Upper lobe of left lung (tissue), 6 donors: Measurements from ENCODE around the gene KDM1A. TPM values are rescaled to one million over a fixed set of nuclear protein-coding genes. Genes with fewer than 3 reads are reported as not detected.

ENCODE experiments used
- ATAC-seq, 2 donors: fragments of 200-7000 bp; cut with Tn5 transposase; one replicate each; pipeline ENCODE4 v1.9.1; 2022; ENCODE audit warnings: mild to moderate bottlenecking in 2 of 2, moderate library complexity in 2 of 2; ENCODE audit not compliant: low FRiP score in 2 of 2
- DNase-seq, 2 donors: peaks; one replicate each; pipeline ENCODE4 v3.0.0-alpha.2; 2019 to 2020
- H3K27ac ChIP-seq, 4 donors: fragments of 200-600 bp; sonication (generic); one replicate each; pipeline ENCODE4 v1.5.1; 2016 to 2019
- H3K27me3 ChIP-seq, 4 donors: fragments of 200-600 bp; sonication (generic); one replicate each; pipeline ENCODE4 v1.5.1; 2017 to 2019
- H3K36me3 ChIP-seq, 4 donors: fragments of 200-600 bp; sonication (generic); one replicate each; pipeline ENCODE4 v1.5.1; 2016 to 2019
- H3K4me1 ChIP-seq, 4 donors: fragments of 200-600 bp; sonication (generic); one replicate each; pipeline ENCODE4 v1.5.1; 2018 to 2019
- H3K4me3 ChIP-seq, 4 donors: fragments of 200-600 bp; sonication (generic); one replicate each; pipeline ENCODE4 v1.5.1; 2017 to 2019; ENCODE audit warnings: mild to moderate bottlenecking in 2 of 4, moderate library complexity in 1 of 4
- H3K9me3 ChIP-seq, 4 donors: fragments of 200-600 bp; sonication (generic); one replicate each; pipeline ENCODE4 v1.5.1; 2018 to 2019
- EP300 ChIP-seq, 4 donors: sonication (generic); formaldehyde crosslinking; IDR thresholded peaks; one replicate each; pipeline ENCODE4 v1.5.1; 2017; ENCODE audit warnings: antibody characterized with exemption in 4 of 4, control low read depth in 2 of 4
- POLR2A ChIP-seq, 4 donors: fragments of 450-650 bp; IDR thresholded peaks; one replicate each; pipeline ENCODE4 v1.5.1; 2016 to 2017; ENCODE audit warnings: antibody characterized with exemption in 4 of 4, mild to moderate bottlenecking in 2 of 4
- POLR2AphosphoS5 ChIP-seq, 2 donors: sonication (generic); formaldehyde crosslinking; IDR thresholded peaks; one replicate each; pipeline ENCODE4 v1.5.1; 2017; ENCODE audit warnings: antibody characterized with exemption in 2 of 2
- WGBS, 2 donors: methylation state at CpG; one replicate each; pipeline ENCODE4 v1.1.5; 2017 to 2018; 5-methylcytosine and 5-hydroxymethylcytosine counted together
- total RNA-seq, 6 donors: library from RNA; depleted of rRNA in 4 of 6; stranded (reverse); fragments of >200 nt in 4 of 6; gene quantifications; one replicate each; pipeline versions ENCODE4 v1.1.0 to v1.2.1, GENCODE V29; 2016 to 2021
- TF ChIP-seq, protein P1 (sequence below), 6 experiments: fragments of 450-650 bp in 4 of 6; fragments of 200-600 bp in 2 of 6; sonication (generic) in 2 of 6; IDR thresholded peaks; one replicate each; pipeline ENCODE4 v1.5.1; 2016 to 2019; ENCODE audit warnings: antibody characterized with exemption in 6 of 6
- donor health status: DM: no; HTN: no; CAD: no; lungs with moderate emphysema.
- donor health status: DM: no; HTN: yes; CAD: no; lungs with severe emphysema.

KDM1A gene
- total RNA-seq, 6 donors from 2014 or later, result 29.0 to 56.7 (median 42.6) TPM

DNA sequence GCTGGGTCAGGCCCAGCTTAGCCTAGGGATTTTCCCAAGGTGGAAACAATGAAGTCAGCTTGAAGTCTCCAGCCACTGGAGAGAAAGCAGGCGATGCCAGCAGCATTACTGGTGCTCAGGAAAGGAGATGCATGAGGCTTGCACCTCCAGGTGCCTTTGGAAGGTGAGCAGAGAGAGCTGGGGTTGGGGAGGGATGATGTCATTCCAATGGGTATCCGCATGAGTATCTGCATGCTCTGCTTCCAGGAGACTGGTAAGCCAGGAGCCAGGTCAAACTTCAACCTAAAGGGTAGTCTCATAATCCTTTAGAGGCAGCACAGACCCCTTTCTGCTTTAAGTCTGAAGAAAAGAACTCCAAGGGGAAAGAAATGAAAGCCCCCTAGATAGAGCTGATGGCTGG is 68.8 kb downstream of the KDM1A start:
- WGBS, 2 donors, result 93 to 100% methylated on average over 2 of the region's 2 CpGs
- Histone ChIP-seq H3K27ac (no peak overlapping the region), H3K9me3 (no peaks in the 10 kb centered on the region), H3K27me3 (no peaks in the 10 kb centered on the region), H3K36me3 (peaks cover 0 to 98% (median 57%) of the 10 kb centered on the region in 4 donors), H3K4me1 (peaks cover 0 to 9% (median 7%) of the 10 kb centered on the region in 4 donors), H3K4me3 (no peak overlapping the region)
- no peak for DNase-seq
- no peak for ATAC-seq
- TF ChIP-seq POLR2AphosphoS5 (IDR thresholded peaks at IDR 0.05), result no peak
- no peak for TF ChIP-seq POLR2A (IDR thresholded peaks at IDR 0.05)
- TF ChIP-seq, protein P1, sequence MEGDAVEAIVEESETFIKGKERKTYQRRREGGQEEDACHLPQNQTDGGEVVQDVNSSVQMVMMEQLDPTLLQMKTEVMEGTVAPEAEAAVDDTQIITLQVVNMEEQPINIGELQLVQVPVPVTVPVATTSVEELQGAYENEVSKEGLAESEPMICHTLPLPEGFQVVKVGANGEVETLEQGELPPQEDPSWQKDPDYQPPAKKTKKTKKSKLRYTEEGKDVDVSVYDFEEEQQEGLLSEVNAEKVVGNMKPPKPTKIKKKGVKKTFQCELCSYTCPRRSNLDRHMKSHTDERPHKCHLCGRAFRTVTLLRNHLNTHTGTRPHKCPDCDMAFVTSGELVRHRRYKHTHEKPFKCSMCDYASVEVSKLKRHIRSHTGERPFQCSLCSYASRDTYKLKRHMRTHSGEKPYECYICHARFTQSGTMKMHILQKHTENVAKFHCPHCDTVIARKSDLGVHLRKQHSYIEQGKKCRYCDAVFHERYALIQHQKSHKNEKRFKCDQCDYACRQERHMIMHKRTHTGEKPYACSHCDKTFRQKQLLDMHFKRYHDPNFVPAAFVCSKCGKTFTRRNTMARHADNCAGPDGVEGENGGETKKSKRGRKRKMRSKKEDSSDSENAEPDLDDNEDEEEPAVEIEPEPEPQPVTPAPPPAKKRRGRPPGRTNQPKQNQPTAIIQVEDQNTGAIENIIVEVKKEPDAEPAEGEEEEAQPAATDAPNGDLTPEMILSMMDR (IDR thresholded peaks at IDR 0.05), result no peak
- TF ChIP-seq EP300 (IDR thresholded peaks at IDR 0.05), result no peak

GRCh38 chr1:23090056-23090455 is 70.8 kb downstream of the KDM1A start:
- ATAC-seq, result no peak
- H3K27ac ChIP-seq, result no peak overlapping the region
- no peak overlapping the region for H3K4me3 ChIP-seq
- H3K9me3 ChIP-seq, result no peaks in the 10 kb centered on the region
- peaks cover 0 to 95% (median 58%) of the 10 kb centered on the region in 4 donors for H3K36me3 ChIP-seq
- TF ChIP-seq EP300 (IDR thresholded peaks at IDR 0.05), result no peak
- TF ChIP-seq POLR2AphosphoS5 (IDR thresholded peaks at IDR 0.05), result no peak
- 93 to 100% methylated on average over 1 of the region's 1 CpG for WGBS, 2 donors
- DNase-seq, result no peak
- H3K4me1 ChIP-seq, result no peaks in the 10 kb centered on the region
- no peaks in the 10 kb centered on the region for H3K27me3 ChIP-seq

DNA sequence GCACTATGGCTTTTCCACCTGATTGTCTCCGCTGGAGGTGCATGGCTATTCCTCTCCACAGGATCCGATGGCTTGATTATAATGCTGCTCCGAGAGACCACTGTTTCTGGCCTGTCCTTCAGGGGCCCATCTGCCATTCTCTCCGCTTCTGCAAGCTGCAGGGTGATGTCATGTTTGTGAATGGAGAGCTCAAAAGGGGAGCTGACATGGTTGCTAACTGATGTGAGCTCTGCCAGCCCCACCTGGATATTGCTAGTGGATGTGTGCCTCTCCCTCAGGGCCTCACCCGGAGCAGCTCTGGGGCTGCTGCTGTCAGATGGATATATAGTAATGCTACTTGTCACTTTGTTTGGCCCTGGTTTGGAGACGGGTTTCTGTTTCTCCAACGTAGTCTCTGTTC is 72.3 kb downstream of the KDM1A start:
- Histone ChIP-seq H3K36me3 (peaks cover 0 to 80% (median 50%) of the 10 kb centered on the region in 4 donors), H3K27ac (no peak overlapping the region), H3K9me3 (no peaks in the 10 kb centered on the region), H3K4me3 (no peak overlapping the region), H3K27me3 (no peaks in the 10 kb centered on the region), H3K4me1 (no peaks in the 10 kb centered on the region)
- 87 to 96% methylated on average over 7 of the region's 7 CpGs for WGBS, 2 donors
- no peak for ATAC-seq
- DNase-seq, result no peak
- TF ChIP-seq POLR2A (IDR thresholded peaks at IDR 0.05), result no peak
- TF ChIP-seq POLR2AphosphoS5 (IDR thresholded peaks at IDR 0.05), result no peak
- TF ChIP-seq EP300 (IDR thresholded peaks at IDR 0.05), result no peak
- TF ChIP-seq, protein P1 (IDR thresholded peaks at IDR 0.05), result no peak

DNA sequence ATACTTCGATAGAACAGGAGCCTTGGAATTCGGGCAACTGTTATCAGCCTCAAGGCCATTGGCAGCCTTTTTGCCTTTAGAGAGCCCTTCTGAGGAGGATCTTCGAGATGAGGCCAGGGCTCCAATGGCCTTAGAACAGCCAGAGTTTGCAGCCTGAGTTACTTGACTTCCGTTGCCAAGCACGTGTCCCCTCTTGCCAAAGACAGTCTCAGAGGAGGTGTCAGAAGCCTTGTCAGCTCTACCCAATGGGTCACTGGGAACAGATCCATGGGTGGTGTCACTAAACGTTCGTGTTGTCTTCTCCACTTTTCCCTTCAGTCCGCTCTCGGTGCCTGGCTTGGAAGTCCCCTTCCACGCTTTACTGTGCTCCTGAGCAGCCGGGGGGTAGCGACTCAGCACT is 73.2 kb downstream of the KDM1A start:
- ATAC-seq (no peak), DNase-seq (no peak)
- Histone ChIP-seq H3K4me1 (no peaks in the 10 kb centered on the region), H3K27me3 (no peaks in the 10 kb centered on the region), H3K4me3 (no peak overlapping the region), H3K9me3 (no peaks in the 10 kb centered on the region), H3K36me3 (peaks cover 0 to 72% (median 45%) of the 10 kb centered on the region in 4 donors), H3K27ac (no peak overlapping the region)
- 80 to 84% methylated on average over 12 of the region's 12 CpGs for WGBS, 2 donors
- TF ChIP-seq POLR2AphosphoS5 (IDR thresholded peaks at IDR 0.05) (no peak), EP300 (IDR thresholded peaks at IDR 0.05) (no peak), POLR2A (IDR thresholded peaks at IDR 0.05) (no peak)
- TF ChIP-seq, protein P1 (IDR thresholded peaks at IDR 0.05), result no peak

DNA sequence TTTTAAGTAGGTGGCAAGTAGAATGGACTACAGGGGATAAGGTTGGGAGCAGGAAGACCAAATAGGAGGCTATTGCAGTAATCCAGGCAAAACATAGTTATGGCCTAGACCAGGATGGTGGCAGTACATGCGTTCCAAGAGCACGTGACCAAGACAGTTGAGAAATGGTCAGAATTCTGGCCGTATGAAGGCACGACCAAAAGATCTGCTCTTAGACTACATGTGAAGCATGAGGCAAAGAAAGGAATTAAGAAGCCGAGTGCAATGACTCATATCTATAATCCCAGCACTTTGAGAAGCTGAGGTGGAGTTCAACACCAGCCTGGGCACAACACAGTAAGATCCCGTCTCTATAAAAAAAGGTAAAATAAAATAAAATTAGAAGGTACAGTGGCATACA is 78.0 kb downstream of the KDM1A start:
- DNase-seq (no peak), ATAC-seq (no peak)
- Histone ChIP-seq H3K27me3 (no peaks in the 10 kb centered on the region), H3K36me3 (peaks cover 0 to 25% (median 14%) of the 10 kb centered on the region in 4 donors), H3K27ac (no peak overlapping the region), H3K4me1 (peaks cover 35 to 42% (median 38%) of the 10 kb centered on the region in 4 donors), H3K4me3 (no peak overlapping the region), H3K9me3 (no peaks in the 10 kb centered on the region)
- WGBS, 2 donors, result 89 to 91% methylated on average over 6 of the region's 6 CpGs
- TF ChIP-seq POLR2AphosphoS5 (IDR thresholded peaks at IDR 0.05) (no peak), EP300 (IDR thresholded peaks at IDR 0.05) (no peak), POLR2A (IDR thresholded peaks at IDR 0.05) (no peak)
- TF ChIP-seq, protein P1 (IDR thresholded peaks at IDR 0.05), result no peak
